ENCODE measurements around the gene CNTN4. TPM values are rescaled to one million over a fixed set of nuclear protein-coding genes. Genes with fewer than 3 reads are reported as not detected.

CNTN4 gene
- total and polyA plus RNA-seq, 2 donors (not counting 3 experiments of a cell fraction or from before 2014, with no cell fraction given) = not detected

- Histone ChIP-seq H3K4me2 (ENCODE audit: insufficient read depth, low read length) (no peak overlapping the region), H3K79me2 (ENCODE audit: control insufficient read depth, insufficient read depth, low read length) (no peaks in the 10 kb centered on the region)
- no peak for FAIRE-seq
Measured at GRCh38 chr3:2898591-2899353, 800.1 kb downstream of the CNTN4 start.

More at GRCh38 chr3:2898591-2899353, 800.1 kb downstream of the CNTN4 start:
- no peak for DNase-seq (ENCODE audit: low read depth, low spot score)
- H3K9me3 ChIP-seq (replicated peaks; ENCODE audit: control insufficient read depth, insufficient read depth, low read length) = peaks cover 2% of the 10 kb centered on the region
- no peaks in the 10 kb centered on the region for H3K4me1 ChIP-seq (ENCODE audit: control insufficient read depth, extremely low read depth, insufficient read depth, low read length)
- no peak overlapping the region for H3K27ac ChIP-seq (ENCODE audit: insufficient read depth, low read depth, low read length)
- H3K4me3 ChIP-seq (replicated peaks in 1 of 3; ENCODE audit: insufficient read depth in 1 of 3, low read depth in 1 of 3, low read length in 3 of 3) = no peak overlapping the region
- H3K36me3 ChIP-seq (ENCODE audit: control insufficient read depth in 2 of 2, extremely low read depth in 1 of 2, insufficient read depth in 2 of 2, low read length in 2 of 2) = no peaks in the 10 kb centered on the region
- no peak overlapping the region for H3K9ac ChIP-seq (replicated peaks; ENCODE audit: extremely low read depth, insufficient read depth, low read length)
- H4K20me1 ChIP-seq (replicated peaks; ENCODE audit: control insufficient read depth, extremely low read depth, insufficient read depth, low read length) = no peaks in the 10 kb centered on the region
- CTCF ChIA-PET = no interaction called here
- no peaks in the 10 kb centered on the region for H3K27me3 ChIP-seq (ENCODE audit: control insufficient read depth in 2 of 2, insufficient read depth in 2 of 2, low read length in 2 of 2)
- POLR2A ChIA-PET = no interaction called here
- intact Hi-C loops (cut with micrococcal nuclease) = no loop called here
- no peak for TF ChIP-seq JUN (IDR thresholded peaks at IDR 0.05; ENCODE audit: borderline replicate concordance, insufficient read depth, insufficient read length, low read depth)
- no peak for TF ChIP-seq GATA2 (IDR thresholded peaks at IDR 0.05; ENCODE audit: insufficient read depth, insufficient read length, low read depth, low read length)
- no peak for TF ChIP-seq MYC (IDR thresholded peaks at IDR 0.05; ENCODE audit: low read depth, low read length)
- TF ChIP-seq MAX (IDR thresholded peaks at IDR 0.05; ENCODE audit: insufficient read depth, insufficient read length) = no peak
- no peak for TF ChIP-seq CTCF (IDR thresholded peaks at IDR 0.05; ENCODE audit: extremely low read depth in 1 of 2, insufficient read depth in 1 of 2, low read depth in 1 of 2, low read length in 2 of 2)
- no peak for TF ChIP-seq POLR2AphosphoS5 (IDR thresholded peaks at IDR 0.05; ENCODE audit: insufficient read depth, low read depth, low read length)
- no peak for TF ChIP-seq POLR2A (IDR thresholded peaks at IDR 0.05; ENCODE audit: low read depth, low read length)
- TF ChIP-seq FOS (IDR thresholded peaks at IDR 0.05; ENCODE audit: borderline replicate concordance, insufficient read depth, low read length) = no peak
- no peak for TF ChIP-seq EZH2 (IDR thresholded peaks at IDR 0.05; ENCODE audit: borderline replicate concordance, low read depth, low read length, severe bottlenecking)
- H2AFZ ChIP-seq (ENCODE audit: low read depth, low read length) = no peak overlapping the region
- no TSS peak for BruUV-seq (replicated peaks)
- no peaks in the 10 kb centered on the region for H3K9me1 ChIP-seq (replicated peaks; ENCODE audit: control insufficient read depth, extremely low read depth, insufficient read depth, low read length)
- dilution Hi-C loops (cut with MboI; ENCODE audit: extremely low pct_ligation_motif_present, low sequenced_read_pairs) = no loop called here

All from endothelial cell of umbilical vein (primary cell).